Measurements from ENCODE around the gene NTM. TPM values are rescaled to one million over a fixed set of nuclear protein-coding genes. Genes with fewer than 3 reads are reported as not detected.

The NTM gene
- total RNA-seq, 1 donor from 2014 or later, result 92.1 TPM

GRCh38 chr11:131851964-131852755 is 481.7 kb downstream of the NTM start:
- H3K9me3 Mint-ChIP-seq (ENCODE audit: low read depth), result no peaks in the 10 kb centered on the region
- H3K4me3 Mint-ChIP-seq (ENCODE audit: unreplicated experiment), result no peak overlapping the region
- TF ChIP-seq CTCF (IDR thresholded peaks at IDR 0.05), result no peak
- H3K27me3 Mint-ChIP-seq (ENCODE audit: low read depth), result peaks cover 40% of the 10 kb centered on the region
- H3K36me3 Mint-ChIP-seq (ENCODE audit: low read depth), result peaks cover 2% of the 10 kb centered on the region
- no peak for DNase-seq (ENCODE audit: low spot score)
- no peak overlapping the region for H3K27ac Mint-ChIP-seq (ENCODE audit: unreplicated experiment)
- H3K4me1 Mint-ChIP-seq (ENCODE audit: low read depth), result no peaks in the 10 kb centered on the region

- Mint-ChIP-seq H3K36me3 (ENCODE audit: low read depth) (peaks cover 2% of the 10 kb centered on the region), H3K4me1 (ENCODE audit: low read depth) (no peaks in the 10 kb centered on the region), H3K27me3 (ENCODE audit: low read depth) (peaks cover 40% of the 10 kb centered on the region), H3K9me3 (ENCODE audit: low read depth) (no peaks in the 10 kb centered on the region), H3K4me3 (ENCODE audit: unreplicated experiment) (no peak overlapping the region), H3K27ac (ENCODE audit: unreplicated experiment) (no peak overlapping the region)
- DNase-seq (ENCODE audit: low spot score), result no peak
- no peak for TF ChIP-seq CTCF (IDR thresholded peaks at IDR 0.05)
Observed at GRCh38 chr11:131852757-131853156, 482.3 kb downstream of the NTM start.

- Mint-ChIP-seq H3K27me3 (ENCODE audit: low read depth) (peaks cover 32% of the 10 kb centered on the region), H3K4me3 (ENCODE audit: unreplicated experiment) (no peak overlapping the region), H3K4me1 (ENCODE audit: low read depth) (no peaks in the 10 kb centered on the region), H3K9me3 (ENCODE audit: low read depth) (no peaks in the 10 kb centered on the region), H3K36me3 (ENCODE audit: low read depth) (no peaks in the 10 kb centered on the region), H3K27ac (ENCODE audit: unreplicated experiment) (no peak overlapping the region)
- TF ChIP-seq CTCF (IDR thresholded peaks at IDR 0.05), result no peak
- no peak for DNase-seq (ENCODE audit: low spot score)
Observed at GRCh38 chr11:131854391-131854790, 484.0 kb downstream of the NTM start.

GRCh38 chr11:131855320-131855719 is 484.9 kb downstream of the NTM start:
- peaks cover 3% of the 10 kb centered on the region for H3K4me1 Mint-ChIP-seq (ENCODE audit: low read depth)
- no peak overlapping the region for H3K27ac Mint-ChIP-seq (ENCODE audit: unreplicated experiment)
- no peak for TF ChIP-seq CTCF (IDR thresholded peaks at IDR 0.05)
- no peak for DNase-seq (ENCODE audit: low spot score)
- H3K9me3 Mint-ChIP-seq (ENCODE audit: low read depth), result no peaks in the 10 kb centered on the region
- no peaks in the 10 kb centered on the region for H3K36me3 Mint-ChIP-seq (ENCODE audit: low read depth)
- no peak overlapping the region for H3K4me3 Mint-ChIP-seq (ENCODE audit: unreplicated experiment)
- peaks cover 31% of the 10 kb centered on the region for H3K27me3 Mint-ChIP-seq (ENCODE audit: low read depth)

GRCh38 chr11:131857246-131857645 is 486.8 kb downstream of the NTM start:
- H3K4me1 Mint-ChIP-seq (ENCODE audit: low read depth), result peaks cover 3% of the 10 kb centered on the region
- H3K36me3 Mint-ChIP-seq (ENCODE audit: low read depth), result no peaks in the 10 kb centered on the region
- no peak overlapping the region for H3K4me3 Mint-ChIP-seq (ENCODE audit: unreplicated experiment)
- no peak for TF ChIP-seq CTCF (IDR thresholded peaks at IDR 0.05)
- H3K27ac Mint-ChIP-seq (ENCODE audit: unreplicated experiment), result no peak overlapping the region
- H3K27me3 Mint-ChIP-seq (ENCODE audit: low read depth), result peaks cover 25% of the 10 kb centered on the region
- no peak for DNase-seq (ENCODE audit: low spot score)
- no peaks in the 10 kb centered on the region for H3K9me3 Mint-ChIP-seq (ENCODE audit: low read depth)
